ENCODE data around the gene VAMP2. TPM values are rescaled to one million over a fixed set of nuclear protein-coding genes. Genes with fewer than 3 reads are reported as not detected.

Gene VAMP2
- total and polyA plus RNA-seq, 2 of the 4 experiments (the other 2 are of a cell fraction), result 2.3 to 33.3 TPM

GRCh38 chr17:8164815-8165131 is 2.0 kb upstream of the VAMP2 start:
- H3K4me2 ChIP-seq (ENCODE audit: low read depth, low read length), result no peak overlapping the region
- CTCF ChIA-PET, result no interaction called here

More at GRCh38 chr17:8164815-8165131, 2.0 kb upstream of the VAMP2 start:
- Histone ChIP-seq H3K79me1 (ENCODE audit: low read depth in 1 of 2, low read length in 2 of 2) (peaks cover 21 to 29% of the 10 kb centered on the region in 2 experiments), H4K5ac (ENCODE audit: low read depth, low read length) (no peak overlapping the region), H3K4me1 (ENCODE audit: control insufficient read depth, insufficient read depth, low read length) (peaks cover 26% of the 10 kb centered on the region), H3K14ac (replicated peaks; ENCODE audit: low read depth, low read length) (no peak overlapping the region), H3K56ac (ENCODE audit: extremely low read depth, insufficient read depth, low read length) (no peak overlapping the region), H3K27ac (ENCODE audit: insufficient read depth, low read length) (no peak overlapping the region), H2BK20ac (ENCODE audit: low read depth, low read length) (no peak overlapping the region), H2AFZ (replicated peaks; ENCODE audit: low read length, poor library complexity) (peak overlapping the region; percentile 59), H4K8ac (ENCODE audit: low read depth in 2 of 2, low read length in 2 of 2) (peak overlapping the region in 1 of 2 experiments; percentile 93; a peak in 1 of 4 replicates), H3K9me3 (ENCODE audit: control insufficient read depth, insufficient read depth, low read length) (no peaks in the 10 kb centered on the region), H4K20me1 (ENCODE audit: insufficient read depth, low read length) (peaks cover 11% of the 10 kb centered on the region), H3K36me3 (ENCODE audit: control insufficient read depth, insufficient read depth, low read length) (peaks cover 8% of the 10 kb centered on the region), H2AK5ac (ENCODE audit: low read depth, low read length) (no peak overlapping the region), H2BK5ac (ENCODE audit: low read depth, low read length, poor library complexity, severe bottlenecking) (no peak overlapping the region), H2BK15ac (ENCODE audit: low read depth, low read length) (no peak overlapping the region), H2BK120ac (ENCODE audit: low read depth, low read length) (peak overlapping the region; percentile 8; the same call in 1 of the 2 replicates), H4K91ac (ENCODE audit: insufficient read depth, low read depth, low read length) (no peak overlapping the region), H3K18ac (ENCODE audit: low read depth, low read length) (no peak overlapping the region), H2AK9ac (replicated peaks; ENCODE audit: low read depth, low read length, poor library complexity) (no peak overlapping the region), H3K23ac (ENCODE audit: low read depth, low read length) (peak overlapping the region; percentile 36; the same call in 1 of the 2 replicates), H3K9ac (ENCODE audit: low read depth, low read length) (no peak overlapping the region), H3K9me1 (ENCODE audit: insufficient read depth, low read length) (peaks cover 7% of the 10 kb centered on the region), H3K27me3 (ENCODE audit: control insufficient read depth, insufficient read depth, low read length) (no peaks in the 10 kb centered on the region), H3K4ac (ENCODE audit: low read depth, low read length) (0 out of 2 replicates have a peak overlapping the region, but pooled peaks have one; percentile 12), H3K4me3 (ENCODE audit: insufficient read depth, low read depth, low read length) (no peak overlapping the region)
- BruUV-seq (replicated peaks), result no TSS peak
- intact Hi-C loops (cut with micrococcal nuclease) (no loop called here), in situ Hi-C loops (cut with MboI; ENCODE audit: low sequenced_read_pairs) (loop anchor here (25.0 kb wide), 1 partner anchor 927 kb away; the partner anchor contains the start of genes DVL2, GABARAP and PHF23), dilution Hi-C loops (cut with HindIII; ENCODE audit: low sequenced_read_pairs, unreplicated experiment) (no loop called here)
- POLR2A ChIA-PET (ENCODE audit: unreplicated experiment), result no interaction called here
- no peak for DNase-seq
- TF ChIP-seq MXI1 (IDR thresholded peaks at IDR 0.05; ENCODE audit: borderline replicate concordance, low read depth, low read length) (no peak), FOS (IDR thresholded peaks at IDR 0.05; ENCODE audit: low read depth, low read length) (no peak), SMC3 (IDR thresholded peaks at IDR 0.05; ENCODE audit: low read depth, low read length) (no peak), NFE2L2 (IDR thresholded peaks at IDR 0.05; ENCODE audit: low read depth, low read length) (no peak), MAFK (IDR thresholded peaks at IDR 0.05; ENCODE audit: low read depth, low read length) (no peak), MAZ (IDR thresholded peaks at IDR 0.05; ENCODE audit: borderline replicate concordance, low read depth, low read length) (no peak), RFX5 (IDR thresholded peaks at IDR 0.05; ENCODE audit: low read depth, low read length) (no peak), CEBPB (IDR thresholded peaks at IDR 0.05; ENCODE audit: low read depth, low read length) (no peak), RCOR1 (IDR thresholded peaks at IDR 0.05; ENCODE audit: insufficient replicate concordance, low read length) (no peak), BHLHE40 (IDR thresholded peaks at IDR 0.05; ENCODE audit: low read depth, low read length) (no peak), RAD21 (IDR thresholded peaks at IDR 0.05; ENCODE audit: low read length) (no peak), USF2 (IDR thresholded peaks at IDR 0.05; ENCODE audit: low read depth, low read length) (no peak), ELK1 (IDR thresholded peaks at IDR 0.05; ENCODE audit: borderline replicate concordance, low read depth, low read length) (no peak), POLR2A (IDR thresholded peaks at IDR 0.05; ENCODE audit: low read depth, low read length) (no peak), CTCF (conservative IDR thresholded peaks at IDR 0.05; ENCODE audit: low read depth, low read length) (no peak), CHD1 (IDR thresholded peaks at IDR 0.05; ENCODE audit: low read depth, low read length) (no peak)
- no peak for ATAC-seq (ENCODE audit: low read depth)
- 80% methylated on average over 1 of the region's 6 CpGs; no CpG with 5 or more reads in 1 of the 2 experiments for WGBS, 2 experiments (ENCODE audit: extremely low coverage in 2 of 2, insufficient read length in 1 of 2)
